GM23248 (cell line): ENCODE data around the gene ERMP1. TPM values are rescaled to one million over a fixed set of nuclear protein-coding genes. Genes with fewer than 3 reads are reported as not detected.
A peak's percentile ranks its signal among the peaks of the same experiment; 100 is the strongest.

Source experiments
- DNase-seq: peaks from one replicate; pipeline ENCODE4 v3.0.0-alpha.2; 2015
- H2AFZ ChIP-seq: fragments of 200-600 bp; sonication (generic); 2 replicates; pipeline ENCODE4 v1.6.1; 2016; ENCODE audit warnings: antibody characterized with exemption
- H3F3A ChIP-seq: fragments of 200-600 bp; sonication (generic); 2 replicates; pipeline ENCODE4 v1.6.1; 2016; ENCODE audit warnings: mild to moderate bottlenecking, antibody characterized with exemption, mixed run types; ENCODE audit not compliant: insufficient read depth
- H3K27ac ChIP-seq: fragments of 200-600 bp; sonication (generic); 2 replicates; pipeline ENCODE4 v1.5.1; 2016; ENCODE audit warnings: mild to moderate bottlenecking
- H3K27me3 ChIP-seq: fragments of 200-600 bp; sonication (generic); replicated peaks from 2 replicates; pipeline ENCODE4 v1.6.1; 2016; ENCODE audit warnings: mild to moderate bottlenecking; ENCODE audit not compliant: insufficient read depth
- H3K36me3 ChIP-seq: fragments of 200-600 bp; sonication (generic); 2 replicates; pipeline ENCODE4 v1.6.1; 2016; ENCODE audit warnings: low read depth, mild to moderate bottlenecking
- H3K4me1 ChIP-seq: fragments of 200-600 bp; sonication (generic); 2 replicates; pipeline ENCODE4 v1.6.1; 2016; ENCODE audit warnings: mild to moderate bottlenecking; ENCODE audit not compliant: insufficient read depth
- H3K4me2 ChIP-seq: fragments of 200-600 bp; sonication (generic); one replicate; pipeline ENCODE4 v1.6.1; 2016; ENCODE audit warnings: mild to moderate bottlenecking; ENCODE audit not compliant: unreplicated experiment
- H3K4me3 ChIP-seq: fragments of 200-600 bp; sonication (generic); 2 replicates; pipeline ENCODE4 v1.5.1; 2016; ENCODE audit warnings: mild to moderate bottlenecking
- H3K79me2 ChIP-seq: fragments of 200-600 bp; sonication (generic); 2 replicates; pipeline ENCODE4 v1.6.1; 2016; ENCODE audit warnings: mild to moderate bottlenecking; ENCODE audit not compliant: insufficient read depth
- H3K9ac ChIP-seq: fragments of 200-600 bp; sonication (generic); 2 replicates; pipeline ENCODE4 v1.6.1; 2016; ENCODE audit warnings: mild to moderate bottlenecking
- H3K9me2 ChIP-seq: fragments of 200-600 bp; sonication (generic); 2 replicates; pipeline ENCODE4 v1.6.1; 2016; ENCODE audit warnings: mixed run types, mild to moderate bottlenecking, moderate library complexity; ENCODE audit not compliant: insufficient read depth
- H3K9me3 ChIP-seq: fragments of 200-600 bp; sonication (generic); one replicate; pipeline ENCODE4 v1.6.1; 2017; ENCODE audit warnings: low read depth
- H4K20me1 ChIP-seq: fragments of 200-600 bp; sonication (generic); 2 replicates; pipeline ENCODE4 v1.6.0; 2016; ENCODE audit not compliant: insufficient read depth
- EZH2 ChIP-seq: fragments of 200-600 bp; sonication (generic); IDR thresholded peaks from 2 replicates; pipeline ENCODE4 v1.6.1; 2018; ENCODE audit warnings: antibody characterized with exemption, mild to moderate bottlenecking; ENCODE audit not compliant: insufficient read depth, poor library complexity, severe bottlenecking
- EZH2phosphoT487 ChIP-seq: fragments of 200-600 bp; sonication (generic); IDR thresholded peaks from 2 replicates; pipeline ENCODE4 v1.6.1; 2018; ENCODE audit warnings: antibody characterized with exemption, moderate library complexity, mild to moderate bottlenecking, low read depth; ENCODE audit not compliant: insufficient read depth
- WGBS, 2 experiments: methylation state at CpG; one replicate each; pipeline ENCODE4 v1.1.6; 2015 to 2017; ENCODE audit warnings: low lambda C conversion rate in 2 of 2, low coverage in 1 of 2; ENCODE audit errors: missing lambda C conversion rate in 2 of 2; 5-methylcytosine and 5-hydroxymethylcytosine counted together
- in situ Hi-C: fragments of 300-500 bp; cut with MboI; formaldehyde crosslinking; loops from 2 replicates; pipeline ENCODE4 v1.15.0; 2020
- polyA plus RNA-seq: library from polyadenylated mRNA; unstranded; fragments of >200 nt; fragmentation: Nextera tagmentation; extraction: Ambion mirVana; gene quantifications from 2 replicates; pipeline ENCODE4 v1.2.1, GENCODE V29; 2016
- total RNA-seq: library from RNA; depleted of rRNA; stranded (reverse); fragments of >200 nt; shearing (Covaris generic); gene quantifications from 2 replicates; pipeline ENCODE4 v1.2.3, GENCODE V29; 2014

The ERMP1 gene
- total and polyA plus RNA-seq, 2 experiments from 2014 or later: 2.6 to 8.4 TPM

GRCh38 chr9:5817862-5818261 lies 15.1 kb downstream of the ERMP1 start:
- H3K36me3 ChIP-seq: no peaks in the 10 kb centered on the region
- no peak for TF ChIP-seq EZH2
- TF ChIP-seq EZH2phosphoT487: no peak
- H3K27me3 ChIP-seq: no peaks in the 10 kb centered on the region
- H2AFZ ChIP-seq: no peak overlapping the region
- in situ Hi-C loops: no loop called here
- 0 out of 2 replicates have a peak overlapping the region, but pooled peaks have one; percentile 9 for H3K27ac ChIP-seq
- H3K9ac ChIP-seq: no peak overlapping the region
- no peaks in the 10 kb centered on the region for H3K9me2 ChIP-seq
- peak; percentile 74 for DNase-seq
- no peak overlapping the region for H3K4me2 ChIP-seq
- no peaks in the 10 kb centered on the region for H4K20me1 ChIP-seq
- peaks cover 10% of the 10 kb centered on the region; the same call in 1 of the 2 replicates for H3K4me1 ChIP-seq
- WGBS, 2 experiments: 84 to 90% methylated on average over 3 of the region's 3 CpGs
- no peaks in the 10 kb centered on the region for H3K9me3 ChIP-seq
- H3K4me3 ChIP-seq: no peak overlapping the region
- peaks cover 11% of the 10 kb centered on the region; the same call in 1 of the 2 replicates for H3F3A ChIP-seq
- no peaks in the 10 kb centered on the region for H3K79me2 ChIP-seq

- H3K4me2 ChIP-seq: no peak overlapping the region
- H3K27me3 ChIP-seq: no peaks in the 10 kb centered on the region
- in situ Hi-C loops: no loop called here
- no peak for DNase-seq
- no peak overlapping the region for H3K9ac ChIP-seq
- no peak overlapping the region for H3K27ac ChIP-seq
- WGBS, 2 experiments: 86 to 97% methylated on average over 1 of the region's 1 CpG
- H2AFZ ChIP-seq: no peak overlapping the region
- peaks cover 11% of the 10 kb centered on the region; the same call in 1 of the 2 replicates for H3F3A ChIP-seq
- H3K9me3 ChIP-seq: no peaks in the 10 kb centered on the region
- no peak overlapping the region for H3K4me3 ChIP-seq
- no peaks in the 10 kb centered on the region for H3K36me3 ChIP-seq
- no peaks in the 10 kb centered on the region for H4K20me1 ChIP-seq
- TF ChIP-seq EZH2 (no peak), EZH2phosphoT487 (no peak)
- H3K9me2 ChIP-seq: no peaks in the 10 kb centered on the region
- H3K4me1 ChIP-seq: peaks cover 10% of the 10 kb centered on the region; the same call in 1 of the 2 replicates
- H3K79me2 ChIP-seq: no peaks in the 10 kb centered on the region
Observed at GRCh38 chr9:5815461-5815860, 17.5 kb downstream of the ERMP1 start.

GRCh38 chr9:5813824-5814223 lies 19.1 kb downstream of the ERMP1 start:
- WGBS, 2 experiments: 93 to 94% methylated on average over 3 of the region's 3 CpGs
- Histone ChIP-seq H3K4me1 (peaks cover 10% of the 10 kb centered on the region; the same call in 1 of the 2 replicates), H3F3A (peaks cover 11% of the 10 kb centered on the region; the same call in 1 of the 2 replicates), H3K36me3 (no peaks in the 10 kb centered on the region), H3K9me3 (no peaks in the 10 kb centered on the region), H3K4me3 (no peak overlapping the region), H3K27me3 (no peaks in the 10 kb centered on the region), H3K27ac (no peak overlapping the region), H3K9me2 (no peaks in the 10 kb centered on the region), H3K79me2 (no peaks in the 10 kb centered on the region), H3K9ac (no peak overlapping the region), H4K20me1 (no peaks in the 10 kb centered on the region), H3K4me2 (no peak overlapping the region), H2AFZ (no peak overlapping the region)
- TF ChIP-seq EZH2phosphoT487 (no peak), EZH2 (no peak)
- DNase-seq: no peak
- in situ Hi-C loops: no loop called here

GRCh38 chr9:5811751-5812150 lies 21.2 kb downstream of the ERMP1 start:
- H3K4me2 ChIP-seq: no peak overlapping the region
- 65 to 71% methylated on average over 1 of the region's 1 CpG for WGBS, 2 experiments
- in situ Hi-C loops: no loop called here
- H3K9me2 ChIP-seq: no peaks in the 10 kb centered on the region
- H3K27me3 ChIP-seq: no peaks in the 10 kb centered on the region
- no peaks in the 10 kb centered on the region for H3F3A ChIP-seq
- no peak overlapping the region for H3K27ac ChIP-seq
- H3K4me1 ChIP-seq: no peaks in the 10 kb centered on the region
- DNase-seq: no peak
- no peak overlapping the region for H3K4me3 ChIP-seq
- H3K36me3 ChIP-seq: no peaks in the 10 kb centered on the region
- no peak overlapping the region for H2AFZ ChIP-seq
- no peaks in the 10 kb centered on the region for H3K79me2 ChIP-seq
- H3K9ac ChIP-seq: no peak overlapping the region
- no peaks in the 10 kb centered on the region for H4K20me1 ChIP-seq
- TF ChIP-seq EZH2 (no peak), EZH2phosphoT487 (no peak)
- H3K9me3 ChIP-seq: no peaks in the 10 kb centered on the region

GRCh38 chr9:5805478-5805877 lies 27.4 kb downstream of the ERMP1 start:
- no peak overlapping the region for H2AFZ ChIP-seq
- H3K27me3 ChIP-seq: no peaks in the 10 kb centered on the region
- DNase-seq: no peak
- 95 to 98% methylated on average over 3 of the region's 3 CpGs for WGBS, 2 experiments
- TF ChIP-seq EZH2phosphoT487 (no peak), EZH2 (no peak)
- no peaks in the 10 kb centered on the region for H4K20me1 ChIP-seq
- no peaks in the 10 kb centered on the region for H3K9me2 ChIP-seq
- no peaks in the 10 kb centered on the region for H3K36me3 ChIP-seq
- H3K9me3 ChIP-seq: no peaks in the 10 kb centered on the region
- no peaks in the 10 kb centered on the region for H3F3A ChIP-seq
- in situ Hi-C loops: no loop called here
- H3K27ac ChIP-seq: no peak overlapping the region
- no peaks in the 10 kb centered on the region for H3K79me2 ChIP-seq
- H3K9ac ChIP-seq: no peak overlapping the region
- 0 out of 2 replicates have a peak, but pooled peaks cover 3% of the 10 kb centered on the region for H3K4me1 ChIP-seq
- no peak overlapping the region for H3K4me3 ChIP-seq
- no peak overlapping the region for H3K4me2 ChIP-seq
